T-helper 2 cell treated with Interferon-gamma antibody and Interleukin-4, amounts not matched to agents 100 ng/mL and 5 ng/mL, for 36 hours (primary cell): ENCODE data around the gene ARHGEF28. TPM values are rescaled to one million over a fixed set of nuclear protein-coding genes. Genes with fewer than 3 reads are reported as not detected.

Source experiments
- intact Hi-C: fragments of 100-400 bp; cut with micrococcal nuclease; formaldehyde crosslinking; loops from one replicate; pipeline ENCODE4 v1.15.1; 2023
- total RNA-seq: library from RNA; stranded (reverse); gene quantifications from 2 replicates; pipeline ENCODE4 v1.2.3, GENCODE V29; 2022

The ARHGEF28 gene
- total RNA-seq, 1 donor from 2014 or later: not detected

DNA sequence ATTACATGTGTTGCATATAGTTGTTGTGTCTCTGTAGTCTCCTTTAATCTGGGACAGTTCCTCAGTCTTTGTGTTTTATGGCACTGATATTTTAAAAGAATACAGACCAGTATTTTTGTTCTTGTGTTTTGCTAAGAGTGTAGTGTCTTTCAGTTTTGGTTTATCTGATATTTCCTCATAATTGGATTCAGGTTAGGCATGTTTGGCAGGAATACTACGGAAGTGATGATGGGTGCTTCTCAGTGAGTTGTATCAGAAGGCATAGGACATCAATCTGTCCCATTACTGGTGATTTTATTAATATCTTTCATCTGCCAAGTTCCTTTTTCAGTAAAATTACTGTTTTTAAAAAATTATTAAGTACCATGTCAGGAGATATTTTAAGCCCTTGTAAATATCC, 212.9 kb downstream of the ARHGEF28 start:
- intact Hi-C loops: no loop called here

DNA sequence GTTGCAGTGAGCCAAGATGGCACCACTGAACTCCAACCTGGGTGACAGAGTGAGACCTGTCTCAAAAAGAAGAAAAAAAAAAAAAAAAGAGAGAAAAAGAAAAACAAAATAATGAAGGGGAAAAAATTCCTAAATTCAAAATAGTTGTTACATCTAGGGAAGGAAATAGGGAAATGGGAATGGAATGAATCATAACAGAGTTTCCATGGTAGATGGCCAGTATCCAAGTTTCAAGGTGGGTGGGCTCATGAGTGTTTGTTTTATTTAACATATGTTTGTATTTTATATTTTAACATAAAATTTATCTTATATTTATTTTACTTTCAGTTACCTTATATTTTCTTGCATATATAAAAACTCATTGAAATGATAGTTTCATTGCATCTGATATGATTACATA, 215.6 kb downstream of the ARHGEF28 start:
- intact Hi-C loops: no loop called here

DNA sequence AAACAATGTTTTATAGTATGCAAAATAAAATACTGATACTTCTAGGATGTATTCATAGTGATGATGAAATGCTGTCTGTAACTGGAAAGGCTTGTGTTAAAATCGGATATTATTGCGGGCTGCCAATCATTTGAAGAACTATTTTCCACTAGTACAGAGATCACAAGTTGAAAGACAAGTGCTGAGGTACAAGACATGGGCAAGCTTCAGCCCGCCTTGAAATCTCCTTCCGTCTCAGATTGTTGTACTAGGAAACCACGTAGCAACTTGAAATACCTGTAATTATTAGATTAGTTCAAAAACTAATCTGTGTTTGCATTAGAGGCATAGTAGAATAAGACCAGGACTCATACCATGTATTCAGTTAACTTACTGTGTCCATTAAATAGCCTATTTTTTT, 218.2 kb downstream of the ARHGEF28 start:
- intact Hi-C loops: no loop called here

DNA sequence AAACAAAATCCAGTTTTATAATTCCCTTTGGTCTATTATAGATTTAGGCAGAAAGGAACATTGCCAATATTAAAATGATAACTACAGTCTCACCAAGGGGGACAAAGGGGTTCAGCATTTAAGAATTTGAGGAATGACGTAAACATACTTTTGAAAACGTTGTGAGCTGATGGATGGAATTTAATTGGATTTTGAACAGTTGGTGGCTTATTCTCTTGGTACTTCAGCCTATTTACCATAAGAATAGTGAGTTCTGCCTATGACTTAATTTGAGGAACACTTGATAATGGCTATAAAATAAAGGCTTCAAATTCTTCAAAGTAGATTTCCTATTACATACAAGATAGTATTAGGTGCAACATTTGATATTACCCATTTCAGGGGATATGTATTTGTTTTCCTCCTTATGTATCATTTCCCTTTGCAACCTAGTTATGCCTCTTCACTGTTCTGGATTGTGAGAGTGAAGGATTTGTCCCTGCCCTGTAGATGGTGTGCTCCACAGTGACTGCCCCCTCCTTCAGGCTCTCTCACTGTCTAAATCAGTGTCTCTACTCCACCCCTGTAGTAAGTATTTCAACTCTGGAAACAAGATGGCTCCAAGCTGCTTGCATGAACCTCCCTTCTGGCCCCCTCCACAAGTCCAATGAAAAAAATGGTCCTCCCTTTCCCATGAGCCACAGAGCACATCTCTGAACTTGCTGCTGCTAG, 225.6 kb downstream of the ARHGEF28 start:
- intact Hi-C loops: no loop called here

DNA sequence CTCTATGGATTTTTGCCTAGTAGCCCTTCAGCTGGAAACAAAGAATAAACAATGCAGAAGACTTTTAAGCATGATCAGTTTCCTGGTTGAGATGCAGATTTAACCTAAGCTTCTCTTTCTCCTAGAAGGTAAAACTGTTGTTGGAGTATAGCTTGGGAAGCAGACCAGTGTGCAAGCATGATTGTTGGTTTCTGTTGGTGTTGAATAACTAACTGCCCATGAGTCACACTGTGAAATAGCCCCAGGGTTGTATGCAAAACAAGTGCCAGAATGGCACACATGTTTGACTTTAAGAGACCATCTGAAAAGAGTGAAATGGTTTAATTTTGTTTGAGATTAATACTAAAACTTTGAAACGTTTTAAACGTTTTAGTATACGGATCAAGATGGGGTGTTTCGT, 227.1 kb downstream of the ARHGEF28 start:
- intact Hi-C loops: no loop called here

DNA sequence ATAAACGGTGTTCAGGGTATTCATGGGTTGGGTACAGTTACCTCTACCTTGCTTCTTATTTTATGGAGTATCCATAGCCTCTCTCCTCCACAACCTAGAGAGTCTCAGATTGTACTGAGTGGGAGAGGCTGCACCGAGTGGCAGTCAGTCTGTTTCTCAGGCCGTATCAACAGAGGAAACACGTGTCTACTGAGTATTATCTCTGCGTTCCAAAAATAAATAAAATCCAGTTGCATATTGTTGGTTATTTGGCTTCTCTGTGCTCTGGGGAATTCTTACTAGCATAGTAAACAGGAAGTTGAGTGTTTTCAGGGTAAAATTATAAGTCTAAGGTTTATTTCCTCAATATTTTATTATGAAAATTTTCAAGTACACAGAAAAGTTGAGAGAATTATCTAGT, 231.0 kb downstream of the ARHGEF28 start:
- intact Hi-C loops: no loop called here

DNA sequence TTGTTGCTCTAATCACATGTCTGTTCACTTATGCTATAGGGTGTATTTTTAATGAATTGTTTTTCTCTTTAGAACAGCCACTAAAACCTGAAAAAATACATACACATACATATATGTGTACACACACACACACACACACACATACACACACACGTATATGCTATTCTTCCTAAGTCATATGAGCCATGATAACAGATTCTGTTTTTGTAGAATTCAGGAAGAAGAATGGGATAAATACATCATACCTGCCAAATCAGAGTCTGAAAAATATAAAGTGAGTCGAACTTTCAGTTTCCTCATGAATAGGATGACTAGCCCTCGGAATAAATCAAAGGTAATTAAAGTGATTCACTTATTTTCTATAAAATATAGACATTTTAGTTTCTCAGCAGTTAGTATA, 231.4 kb downstream of the ARHGEF28 start:
- intact Hi-C loops: no loop called here

GRCh38 chr5:73858054-73858453, 232.1 kb downstream of the ARHGEF28 start:
- intact Hi-C loops: no loop called here

DNA sequence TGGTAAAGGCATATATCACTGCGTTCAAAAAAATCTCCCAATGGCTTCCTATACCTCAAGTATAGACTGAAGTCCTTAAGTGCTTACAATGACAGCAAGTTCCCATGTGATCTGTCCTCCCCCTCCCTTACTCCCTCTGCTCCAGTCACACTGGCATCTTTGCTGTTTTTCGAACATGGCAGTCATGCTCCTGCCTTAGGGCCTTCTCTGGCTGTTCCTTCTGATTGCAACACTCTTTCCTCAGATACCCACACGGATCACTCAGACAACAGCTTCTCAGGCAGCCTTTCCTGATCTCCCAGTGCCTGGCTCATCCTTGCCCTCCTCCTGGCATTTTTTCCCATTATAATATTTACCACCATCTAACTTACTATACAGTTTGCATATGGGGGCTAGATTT, 232.8 kb downstream of the ARHGEF28 start:
- intact Hi-C loops: no loop called here

DNA sequence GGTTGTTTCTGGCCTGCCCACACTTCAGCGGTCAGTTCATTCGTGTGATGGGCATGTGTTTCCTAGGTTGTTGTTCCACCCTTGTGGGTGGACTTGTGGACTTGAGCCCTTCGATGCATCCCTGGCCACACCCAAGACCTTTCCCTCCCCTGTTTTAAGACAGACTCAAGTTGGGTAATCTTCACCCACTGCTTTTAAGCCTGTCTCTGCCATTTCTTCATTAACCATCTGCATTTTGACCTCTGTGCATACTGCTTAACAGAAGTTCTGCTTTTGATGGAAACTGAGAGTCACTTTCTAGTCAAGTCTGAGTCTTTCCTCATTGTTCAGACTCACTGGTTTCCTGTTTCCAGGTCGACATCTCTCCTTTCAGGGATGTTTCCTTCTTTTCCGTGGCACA, 233.7 kb downstream of the ARHGEF28 start:
- intact Hi-C loops: no loop called here

- intact Hi-C loops: no loop called here
Observed at GRCh38 chr5:73861313-73861988, 235.5 kb downstream of the ARHGEF28 start.

GRCh38 chr5:73862796-73863195, 236.8 kb downstream of the ARHGEF28 start:
- intact Hi-C loops: no loop called here

DNA sequence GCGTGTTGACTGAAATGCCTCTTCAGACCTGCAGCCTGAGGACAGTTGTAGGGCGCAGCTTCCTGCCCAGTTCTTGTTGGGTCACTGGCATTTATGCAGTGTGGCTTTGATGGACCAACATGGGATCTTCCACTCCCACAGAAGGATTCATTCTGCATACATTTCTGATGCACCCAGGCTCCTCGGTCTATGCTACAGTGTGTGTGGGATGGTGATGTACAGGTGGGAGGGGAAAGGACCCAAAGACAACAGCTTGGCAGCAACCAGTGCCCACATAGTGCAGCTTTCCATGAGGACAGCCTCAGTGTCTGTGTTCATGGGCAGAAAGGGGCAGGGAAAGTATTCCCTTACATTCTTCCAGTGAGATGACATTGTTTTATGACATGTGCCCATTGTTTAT, 237.9 kb downstream of the ARHGEF28 start:
- intact Hi-C loops: no loop called here

DNA sequence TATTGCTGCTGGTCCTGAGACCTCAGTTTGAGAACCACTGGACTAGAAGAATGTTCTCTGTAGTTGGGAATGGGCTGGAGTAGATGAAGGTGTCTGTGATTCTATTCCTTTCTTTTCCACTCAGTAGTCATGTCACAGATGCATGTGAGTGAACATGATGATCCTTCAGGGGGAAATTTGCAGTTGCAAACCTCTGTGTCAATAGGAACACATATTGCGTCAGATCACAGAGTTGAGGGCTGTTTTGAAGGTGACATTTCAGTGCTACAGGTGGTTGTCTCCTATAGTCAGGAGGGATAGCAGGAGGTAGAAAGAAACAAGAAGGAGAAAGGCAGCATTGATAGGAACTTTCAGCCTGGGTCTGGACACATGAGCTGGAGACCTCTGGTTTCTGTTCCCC, 239.3 kb downstream of the ARHGEF28 start:
- intact Hi-C loops: no loop called here

DNA sequence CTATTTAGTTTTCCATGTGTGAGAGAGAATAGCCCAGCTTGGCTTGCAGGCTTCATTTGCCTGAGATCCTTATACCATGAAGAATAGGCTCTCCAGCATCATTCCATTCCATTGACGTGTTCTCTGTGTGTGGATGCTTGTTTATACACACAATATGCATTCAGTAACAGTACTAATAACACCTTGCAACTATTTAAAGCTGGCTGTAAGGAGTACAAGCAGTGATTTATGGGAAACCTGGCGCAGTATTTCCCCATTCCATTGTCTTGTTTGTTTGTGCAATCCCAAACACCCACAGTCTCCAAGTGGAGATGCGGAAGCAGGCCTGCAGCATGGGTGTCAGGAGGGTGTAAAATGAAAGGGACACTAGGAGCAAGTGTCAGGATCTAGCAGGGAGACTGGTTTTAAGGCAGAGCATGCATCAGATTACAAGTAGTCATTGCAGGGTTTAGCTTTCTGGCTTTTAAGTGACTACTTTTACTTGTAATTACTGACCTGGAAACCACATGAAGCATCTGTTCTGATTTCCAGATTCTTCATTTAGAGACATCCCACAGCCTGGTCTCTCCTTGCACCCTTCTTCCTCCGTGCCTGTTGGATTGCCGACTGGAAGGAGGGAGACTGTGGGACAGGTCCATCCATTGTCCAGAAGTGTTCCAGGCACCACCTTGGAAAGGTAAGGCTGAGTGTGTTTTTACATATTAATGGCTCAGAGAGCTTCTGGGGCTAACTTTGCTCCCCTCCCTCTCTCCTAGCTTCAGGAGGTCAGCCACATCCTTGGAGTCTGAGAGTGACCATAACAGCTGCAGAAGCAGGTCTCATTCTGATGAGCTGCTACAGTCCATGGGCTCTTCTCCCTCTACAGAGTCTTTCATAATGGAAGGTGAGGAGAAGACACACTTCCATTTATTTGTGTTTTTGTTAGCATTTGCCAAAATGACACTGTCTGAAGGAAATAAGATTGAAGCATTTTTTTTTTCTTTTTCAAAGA, 241.6 kb downstream of the ARHGEF28 start:
- intact Hi-C loops: no loop called here

GRCh38 chr5:73883646-73884045, 257.6 kb downstream of the ARHGEF28 start:
- intact Hi-C loops: no loop called here

GRCh38 chr5:73887688-73888087, 261.7 kb downstream of the ARHGEF28 start:
- intact Hi-C loops: no loop called here

DNA sequence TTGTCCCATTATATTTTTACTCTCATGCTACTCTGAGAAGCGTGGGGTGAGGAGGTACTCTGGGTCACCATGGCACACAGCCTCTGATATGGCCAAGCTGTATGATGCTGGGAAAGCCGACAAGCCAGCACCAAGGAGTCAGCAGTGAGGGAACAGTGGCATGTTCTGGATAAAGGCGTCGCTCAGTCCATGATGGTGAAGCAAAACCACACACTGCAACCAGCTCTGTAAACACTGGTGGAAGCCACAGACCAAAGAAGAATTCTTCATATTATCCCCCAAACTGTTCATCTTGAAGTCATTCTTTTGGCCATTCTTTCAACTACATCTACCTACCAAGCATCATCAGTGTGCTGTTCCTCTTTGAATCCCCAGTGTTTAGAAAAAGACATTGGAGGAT, 264.6 kb downstream of the ARHGEF28 start:
- intact Hi-C loops: no loop called here

GRCh38 chr5:73892218-73892617, 266.2 kb downstream of the ARHGEF28 start:
- intact Hi-C loops: no loop called here

GRCh38 chr5:73892806-73893205, 266.8 kb downstream of the ARHGEF28 start:
- intact Hi-C loops: no loop called here

DNA sequence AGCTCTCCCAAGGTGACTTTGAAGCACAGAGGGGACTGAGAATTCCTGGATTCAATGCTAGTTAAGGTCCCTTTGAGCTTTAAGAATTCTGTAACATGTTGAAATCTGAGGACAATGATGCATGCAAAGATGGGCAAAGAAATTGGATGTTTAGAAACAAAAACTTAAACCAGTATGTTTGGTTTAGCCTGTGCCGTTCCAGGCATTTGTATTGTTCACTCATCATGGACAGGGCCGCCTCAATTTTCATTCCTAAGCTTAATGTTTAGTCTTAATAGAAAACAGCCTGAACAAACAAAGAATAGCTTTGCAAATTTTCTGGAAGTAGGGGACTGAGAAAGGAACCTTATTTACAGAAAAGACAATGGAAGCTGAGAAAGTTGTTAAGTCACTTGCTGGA, 267.8 kb downstream of the ARHGEF28 start:
- intact Hi-C loops: no loop called here

DNA sequence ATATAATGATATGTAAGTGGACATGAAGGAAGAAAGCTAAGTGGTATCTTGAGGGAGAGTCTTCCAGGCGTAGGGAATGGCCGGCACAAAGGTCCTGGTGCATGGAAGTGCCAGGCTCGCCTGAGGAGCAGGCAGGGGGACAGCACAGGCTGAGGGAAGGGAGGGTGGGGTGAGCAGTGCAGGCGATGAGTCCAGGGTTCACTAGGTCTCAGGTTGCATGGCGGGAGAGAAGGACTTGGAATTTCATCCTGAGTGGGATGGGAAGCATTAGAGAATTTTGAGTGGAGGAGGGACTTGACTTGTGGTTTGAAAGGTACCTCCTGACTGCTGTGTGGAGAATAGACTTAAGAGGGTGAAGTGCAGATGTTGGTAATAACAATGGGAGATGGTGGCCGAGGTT, 268.9 kb downstream of the ARHGEF28 start:
- intact Hi-C loops: no loop called here
